Stimulated activated CD8-positive, alpha-beta memory T cell treated with anti-CD3 and anti-CD28 coated beads, Interleukin-12 subunit alpha, Interleukin-12 subunit beta, amount 100 ng/mL, for 24 hours (primary cell): ENCODE data around the gene CFAP410.
"Not testable (repeated sequence)": the region's sequence is repeated elsewhere in the genome, so short reads cannot be mapped to it uniquely, and the experiment has no call there.

ENCODE experiments used
- DNase-seq: peaks from one replicate; pipeline ENCODE4 v3.0.0-alpha.2; 2020; ENCODE audit errors: extremely low read depth

Gene CFAP410

GRCh38 chr21:44351535-44352252, 12.5 kb upstream of the CFAP410 start:
- no peak for DNase-seq

- no peak for DNase-seq
These were observed 11.7 kb upstream of the CFAP410 start for GRCh38 chr21:44350773-44351481.

GRCh38 chr21:44349847-44350772, 10.9 kb upstream of the CFAP410 start:
- DNase-seq, result no peak

GRCh38 chr21:44349416-44349846, 10.2 kb upstream of the CFAP410 start:
- no peak for DNase-seq

- no peak for DNase-seq
These were observed 9.7 kb upstream of the CFAP410 start for GRCh38 chr21:44348861-44349260.

GRCh38 chr21:44347911-44348451, 8.8 kb upstream of the CFAP410 start:
- DNase-seq, result no peak

GRCh38 chr21:44345495-44345894, 6.3 kb upstream of the CFAP410 start:
- no peak for DNase-seq

- DNase-seq, result no peak
These were observed 5.5 kb upstream of the CFAP410 start for GRCh38 chr21:44344541-44345183.

- not testable (repeated sequence) for DNase-seq
These were observed 3.8 kb upstream of the CFAP410 start for GRCh38 chr21:44342981-44343380.

GRCh38 chr21:44341726-44342458, 2.7 kb upstream of the CFAP410 start:
- DNase-seq, result not testable (repeated sequence)

GRCh38 chr21:44337941-44338895, 972 bp downstream of the CFAP410 start:
- DNase-seq, result no peak

- no peak for DNase-seq
These were observed 1.7 kb downstream of the CFAP410 start for GRCh38 chr21:44337449-44337848.

- DNase-seq, result no peak
These were observed 3.7 kb downstream of the CFAP410 start for GRCh38 chr21:44335266-44336059.

GRCh38 chr21:44334329-44335030, 4.7 kb downstream of the CFAP410 start:
- DNase-seq, result no peak

- no peak for DNase-seq
These were observed 5.5 kb downstream of the CFAP410 start for GRCh38 chr21:44333509-44334328.

- no peak for DNase-seq
These were observed 6.2 kb downstream of the CFAP410 start for GRCh38 chr21:44332965-44333364.

- DNase-seq, result no peak
These were observed 6.8 kb downstream of the CFAP410 start for GRCh38 chr21:44332383-44332782.
